Progenitor cell of endocrine pancreas (in vitro differentiated cells): ENCODE data around the gene KCNQ1OT1. TPM values are rescaled to one million over a fixed set of nuclear protein-coding genes. Genes with fewer than 3 reads are reported as not detected.

Experiments
- DNase-seq: peaks from one replicate; pipeline ENCODE4 v3.0.0; 2021; ENCODE audit warnings: low spot score; ENCODE audit not compliant: unreplicated experiment
- H3K27ac Mint-ChIP-seq: 2 replicates; pipeline ENCODE4 v1.8.0; 2021; ENCODE audit warnings: mild to moderate bottlenecking, moderate library complexity, mixed read lengths
- H3K27me3 Mint-ChIP-seq: 2 replicates; pipeline ENCODE4 v1.8.0; 2021; ENCODE audit warnings: mixed read lengths
- H3K36me3 Mint-ChIP-seq: 2 replicates; pipeline ENCODE4 v1.8.0; 2022; ENCODE audit warnings: mixed read lengths; ENCODE audit not compliant: insufficient read depth
- H3K4me1 Mint-ChIP-seq: 2 replicates; pipeline ENCODE4 v1.8.0; 2021; ENCODE audit warnings: low read depth, mixed read lengths
- H3K4me3 Mint-ChIP-seq: 2 replicates; pipeline ENCODE4 v1.8.0; 2021; ENCODE audit warnings: low read depth, mild to moderate bottlenecking, moderate library complexity, mixed read lengths
- H3K9me3 Mint-ChIP-seq: 2 replicates; pipeline ENCODE4 v1.8.0; 2021; ENCODE audit warnings: low read depth, mixed read lengths
- total RNA-seq: library from RNA; stranded (reverse); gene quantifications from 2 replicates; pipeline ENCODE4 v1.2.1, GENCODE V29; 2021
- TF ChIP-seq, protein P1 (sequence below): fragments of 200-600 bp; sonication (generic); IDR thresholded peaks from one replicate; pipeline ENCODE4 v1.5.0; 2021; ENCODE audit warnings: antibody characterized with exemption, mild to moderate bottlenecking; ENCODE audit not compliant: unreplicated experiment

The KCNQ1OT1 gene
- total RNA-seq, 1 donor from 2014 or later: 18.0 TPM

DNA sequence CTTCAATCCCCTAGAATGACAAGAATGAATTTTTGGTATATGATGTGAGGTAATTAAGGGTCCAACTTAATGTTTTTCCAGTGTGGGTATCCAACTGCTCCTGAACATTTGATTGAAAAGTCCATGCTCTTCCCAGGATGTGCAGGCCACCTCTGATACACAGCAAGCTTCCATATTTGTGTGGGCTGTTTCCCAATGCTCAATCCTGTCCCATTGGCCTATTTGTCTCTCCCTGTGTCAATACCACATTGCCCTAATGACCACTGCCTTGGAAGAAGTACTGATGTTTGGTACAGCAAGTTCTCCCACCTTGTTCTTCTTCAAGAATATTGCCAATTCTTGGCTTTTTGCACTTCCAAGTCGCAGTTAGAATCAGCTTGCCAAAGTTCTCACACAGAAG, 42.9 kb downstream of the KCNQ1OT1 start:
- Mint-ChIP-seq H3K27ac (peak overlapping the region; percentile 8), H3K36me3 (peaks cover 64% of the 10 kb centered on the region), H3K9me3 (peaks cover 27% of the 10 kb centered on the region), H3K4me3 (no peak overlapping the region), H3K4me1 (peaks cover 4% of the 10 kb centered on the region), H3K27me3 (no peaks in the 10 kb centered on the region)
- no peak for DNase-seq
- TF ChIP-seq, protein P1, sequence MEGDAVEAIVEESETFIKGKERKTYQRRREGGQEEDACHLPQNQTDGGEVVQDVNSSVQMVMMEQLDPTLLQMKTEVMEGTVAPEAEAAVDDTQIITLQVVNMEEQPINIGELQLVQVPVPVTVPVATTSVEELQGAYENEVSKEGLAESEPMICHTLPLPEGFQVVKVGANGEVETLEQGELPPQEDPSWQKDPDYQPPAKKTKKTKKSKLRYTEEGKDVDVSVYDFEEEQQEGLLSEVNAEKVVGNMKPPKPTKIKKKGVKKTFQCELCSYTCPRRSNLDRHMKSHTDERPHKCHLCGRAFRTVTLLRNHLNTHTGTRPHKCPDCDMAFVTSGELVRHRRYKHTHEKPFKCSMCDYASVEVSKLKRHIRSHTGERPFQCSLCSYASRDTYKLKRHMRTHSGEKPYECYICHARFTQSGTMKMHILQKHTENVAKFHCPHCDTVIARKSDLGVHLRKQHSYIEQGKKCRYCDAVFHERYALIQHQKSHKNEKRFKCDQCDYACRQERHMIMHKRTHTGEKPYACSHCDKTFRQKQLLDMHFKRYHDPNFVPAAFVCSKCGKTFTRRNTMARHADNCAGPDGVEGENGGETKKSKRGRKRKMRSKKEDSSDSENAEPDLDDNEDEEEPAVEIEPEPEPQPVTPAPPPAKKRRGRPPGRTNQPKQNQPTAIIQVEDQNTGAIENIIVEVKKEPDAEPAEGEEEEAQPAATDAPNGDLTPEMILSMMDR: no peak

DNA sequence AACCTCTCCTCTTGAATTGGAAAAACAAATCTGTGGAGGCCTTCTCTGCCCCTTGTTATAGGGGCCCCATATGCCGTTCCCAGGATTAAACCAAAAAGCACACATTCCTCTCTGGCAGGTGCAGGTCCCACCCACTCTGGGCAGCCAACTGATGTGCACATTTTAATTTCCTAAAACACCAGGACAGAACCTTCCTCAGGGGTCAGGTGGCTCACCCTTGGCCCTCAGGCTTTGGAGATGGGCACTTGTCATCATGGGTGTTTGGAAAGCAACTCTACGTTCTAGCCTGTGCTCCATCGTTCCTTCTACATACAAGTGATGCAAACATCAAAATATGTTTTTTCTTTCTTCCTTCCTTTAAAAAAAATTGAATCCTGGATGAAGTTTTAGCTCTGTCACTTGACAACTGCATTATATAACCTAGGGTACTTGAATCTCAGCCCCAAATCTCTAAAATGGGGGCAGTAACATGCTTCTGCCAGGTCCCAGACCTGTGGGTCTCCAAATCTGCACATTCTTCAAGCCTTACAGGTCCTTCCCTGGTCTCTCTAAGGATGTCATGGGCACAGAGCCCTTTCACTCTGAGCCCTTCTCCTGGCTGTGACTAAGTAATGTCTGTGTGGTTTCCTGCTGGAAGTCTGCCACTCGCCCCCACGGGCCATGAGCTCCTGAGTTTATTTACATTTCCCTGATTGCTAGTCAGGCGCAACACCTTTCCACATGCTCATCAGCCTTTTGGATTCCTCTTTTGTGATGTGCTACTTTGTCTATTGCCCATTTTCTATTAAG, 43.8 kb downstream of the KCNQ1OT1 start:
- Mint-ChIP-seq H3K4me3 (no peak overlapping the region), H3K27me3 (no peaks in the 10 kb centered on the region), H3K4me1 (peaks cover 4% of the 10 kb centered on the region)

DNA sequence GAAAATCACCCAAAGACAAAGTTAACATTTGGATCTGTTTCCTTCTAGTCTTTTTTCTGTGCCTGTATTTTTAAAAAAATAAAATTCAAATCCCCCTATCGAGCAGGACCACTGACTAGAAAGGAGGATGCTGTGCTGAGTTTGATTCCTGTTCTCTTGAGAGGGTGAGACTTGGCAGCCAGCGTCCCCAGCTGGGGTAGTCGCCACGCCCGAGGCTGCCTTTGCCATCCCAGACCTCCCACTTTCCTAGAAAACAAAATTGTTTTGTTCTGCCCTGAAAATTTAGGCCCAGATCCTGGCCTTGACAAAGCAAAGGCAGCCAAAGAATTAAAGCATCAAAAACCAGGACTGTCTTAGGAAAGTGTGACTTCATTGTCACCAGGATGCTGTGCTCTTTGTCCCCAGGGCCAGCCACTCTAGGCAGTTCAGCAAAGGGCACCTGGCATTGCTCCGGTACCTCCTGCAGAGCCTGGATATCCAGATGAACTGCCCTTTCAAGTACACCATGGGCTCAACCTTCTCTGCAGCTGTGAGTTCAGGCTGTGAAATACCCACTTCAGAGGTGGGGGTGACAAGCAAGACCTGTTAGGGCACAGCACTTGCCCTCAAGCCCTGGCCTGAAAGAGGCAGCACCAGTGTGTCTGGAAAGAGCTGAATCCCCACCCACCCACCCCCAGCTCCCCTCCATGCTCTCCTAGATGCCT, 44.6 kb downstream of the KCNQ1OT1 start:
- H3K27ac Mint-ChIP-seq: peak overlapping the region; percentile 62
- peaks cover 4% of the 10 kb centered on the region for H3K4me1 Mint-ChIP-seq
- H3K9me3 Mint-ChIP-seq: peaks cover 30% of the 10 kb centered on the region
- no peak for DNase-seq
- H3K4me3 Mint-ChIP-seq: no peak overlapping the region
- peaks cover 67% of the 10 kb centered on the region for H3K36me3 Mint-ChIP-seq
- TF ChIP-seq, protein P1: no peak
- no peaks in the 10 kb centered on the region for H3K27me3 Mint-ChIP-seq

More for the DNA sequence above, 43.8 kb downstream of the KCNQ1OT1 start:
- peaks cover 66% of the 10 kb centered on the region for H3K36me3 Mint-ChIP-seq
- H3K9me3 Mint-ChIP-seq: peaks cover 31% of the 10 kb centered on the region
- TF ChIP-seq, protein P1: no peak
- DNase-seq: no peak
- peak overlapping the region; percentile 67 for H3K27ac Mint-ChIP-seq

DNA sequence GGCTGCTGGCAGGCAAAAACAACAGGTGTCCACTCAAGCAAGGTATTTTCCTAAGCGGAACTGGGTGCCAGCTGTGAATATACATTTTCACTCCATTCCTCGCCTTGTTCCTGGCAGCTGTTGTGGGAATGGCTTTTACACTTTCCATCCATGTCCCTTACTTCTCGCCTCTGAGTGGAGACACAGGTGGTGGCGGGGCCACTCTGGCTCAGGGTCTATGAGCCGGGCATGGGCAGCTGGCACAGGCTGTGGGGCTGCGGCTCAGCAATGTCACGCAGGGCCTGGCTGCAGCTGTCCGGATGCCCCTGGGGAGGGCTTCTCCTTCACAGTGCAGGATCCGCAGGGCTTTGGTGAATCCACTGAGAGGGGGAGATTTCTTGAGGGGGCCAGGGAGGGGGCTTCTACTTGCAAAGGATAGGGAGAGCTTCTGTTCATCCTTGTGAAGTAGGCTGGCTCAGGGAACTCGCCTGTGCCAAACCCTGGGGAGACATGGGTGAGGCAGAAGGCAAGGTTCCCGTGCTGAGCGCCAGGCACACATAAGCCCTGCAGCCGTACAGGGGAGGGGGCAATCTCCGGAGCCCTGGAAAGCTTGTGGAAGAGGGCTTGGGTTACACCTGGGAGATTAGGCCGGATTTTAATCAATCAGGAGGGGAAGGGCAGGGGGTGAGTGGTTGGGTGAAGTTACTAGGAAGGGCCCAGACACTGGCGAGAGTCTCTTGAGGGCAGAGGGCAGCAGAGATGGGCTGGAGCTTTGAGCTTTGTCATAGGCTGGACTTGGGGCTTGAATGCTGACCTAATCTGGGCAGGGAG, 45.7 kb downstream of the KCNQ1OT1 start:
- DNase-seq: no peak
- Mint-ChIP-seq H3K36me3 (peaks cover 70% of the 10 kb centered on the region), H3K9me3 (peaks cover 37% of the 10 kb centered on the region), H3K27ac (peak overlapping the region; percentile 89), H3K4me3 (no peak overlapping the region), H3K4me1 (peaks cover 4% of the 10 kb centered on the region), H3K27me3 (no peaks in the 10 kb centered on the region)
- TF ChIP-seq, protein P1: no peak

DNA sequence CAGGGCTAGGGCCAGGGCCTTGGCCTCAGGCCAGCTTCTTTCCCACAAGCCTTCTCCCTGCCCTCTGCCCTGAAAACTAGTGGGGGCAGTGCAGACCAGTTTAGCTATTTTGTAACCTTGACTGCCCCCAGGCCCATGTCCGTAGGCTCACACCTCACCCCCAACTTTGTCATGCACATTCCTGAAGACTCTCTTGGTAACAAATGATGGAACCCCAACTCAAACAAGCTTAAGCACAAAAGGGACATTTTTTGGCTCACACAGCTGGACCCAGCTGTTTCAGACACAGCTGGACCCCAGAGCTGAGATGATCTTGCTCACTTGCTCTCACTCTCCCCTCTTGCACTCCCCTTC, 46.6 kb downstream of the KCNQ1OT1 start:
- H3K27me3 Mint-ChIP-seq: no peaks in the 10 kb centered on the region
- peak overlapping the region; percentile 89 for H3K27ac Mint-ChIP-seq
- DNase-seq: no peak
- TF ChIP-seq, protein P1: no peak
- peaks cover 61% of the 10 kb centered on the region for H3K36me3 Mint-ChIP-seq
- H3K9me3 Mint-ChIP-seq: peaks cover 36% of the 10 kb centered on the region
- peaks cover 4% of the 10 kb centered on the region for H3K4me1 Mint-ChIP-seq
- H3K4me3 Mint-ChIP-seq: no peak overlapping the region
